WTC11 (cell line): ENCODE data around the gene PTPN12. TPM values are rescaled to one million over a fixed set of nuclear protein-coding genes. Genes with fewer than 3 reads are reported as not detected.
A peak's percentile ranks its signal among the peaks of the same experiment; 100 is the strongest.

Experiments used
- ATAC-seq: fragments of 200-7000 bp; cut with Tn5 transposase; 2 replicates; pipeline ENCODE4 v1.10.0; 2021; ENCODE audit warnings: mild to moderate bottlenecking, moderate library complexity
- CTCF ChIA-PET: fragments of 300-600 bp; sonication (Branson Sonifier 250); formaldehyde crosslinking; loops from one replicate; lab custom pipeline; 2021; ENCODE audit warnings: antibody characterized with exemption; lab: Charles Lee
- POLR2A ChIA-PET: fragments of 350-600 bp; sonication (Branson Sonifier 250); formaldehyde crosslinking; loops from one replicate; lab custom pipeline; 2021; ENCODE audit warnings: antibody characterized with exemption; lab: Charles Lee
- DNase-seq: peaks from one replicate; pipeline ENCODE4 v3.0.0; 2021; ENCODE audit warnings: low spot score
- H3K27ac Mint-ChIP-seq: 2 replicates; pipeline ENCODE4 v1.8.0; 2021; ENCODE audit warnings: mixed read lengths
- H3K27me3 Mint-ChIP-seq: 2 replicates; pipeline ENCODE4 v1.8.0; 2021; ENCODE audit warnings: low read depth, mild to moderate bottlenecking, moderate library complexity, mixed read lengths
- H3K36me3 Mint-ChIP-seq: 2 replicates; pipeline ENCODE4 v1.8.0; 2021; ENCODE audit warnings: mixed read lengths
- H3K4me1 Mint-ChIP-seq: 2 replicates; pipeline ENCODE4 v1.8.0; 2022; ENCODE audit warnings: mixed read lengths
- H3K4me3 Mint-ChIP-seq: 2 replicates; pipeline ENCODE4 v1.8.0; 2021; ENCODE audit warnings: mild to moderate bottlenecking, moderate library complexity, mixed read lengths
- H3K9me3 Mint-ChIP-seq: 2 replicates; pipeline ENCODE4 v1.8.0; 2021; ENCODE audit warnings: mixed read lengths
- ATF2 ChIP-seq: sonication (generic); formaldehyde crosslinking; IDR thresholded peaks from 2 replicates; pipeline ENCODE4 v1.8.1; 2022; ENCODE audit warnings: low read depth, missing genetic modification reagents, borderline replicate concordance
- ATF6 ChIP-seq: sonication (generic); formaldehyde crosslinking; IDR thresholded peaks from 2 replicates; pipeline ENCODE4 v1.8.1; 2023; ENCODE audit warnings: mild to moderate bottlenecking, missing genetic modification reagents
- CBFB ChIP-seq: sonication (generic); formaldehyde crosslinking; IDR thresholded peaks from 2 replicates; pipeline ENCODE4 v1.8.1; 2022; ENCODE audit warnings: mild to moderate bottlenecking, low read depth, missing genetic modification reagents
- CDX4 ChIP-seq: fragments of 250-450 bp; sonication (Bioruptor Pico); IDR thresholded peaks from 2 replicates; pipeline ENCODE4 v1.9.0; 2021; ENCODE audit warnings: moderate library complexity, mild to moderate bottlenecking, inconsistent platforms, borderline replicate concordance
- CREB1 ChIP-seq: sonication (generic); formaldehyde crosslinking; IDR thresholded peaks from 2 replicates; pipeline ENCODE4 v1.8.0; 2023; ENCODE audit warnings: mild to moderate bottlenecking, missing genetic modification reagents
- CTCF ChIP-seq: fragments of 200-600 bp; IDR thresholded peaks from 2 replicates; pipeline ENCODE4 v1.8.0; 2022; ENCODE audit warnings: antibody characterized with exemption
- GABPB1 ChIP-seq: sonication (generic); formaldehyde crosslinking; IDR thresholded peaks from 2 replicates; pipeline ENCODE4 v1.8.1; 2023; ENCODE audit warnings: mild to moderate bottlenecking, missing genetic modification reagents
- GRHL2 ChIP-seq: fragments of 250-450 bp; sonication (Bioruptor Pico); IDR thresholded peaks from 2 replicates; pipeline ENCODE4 v1.8.0; 2022; ENCODE audit warnings: mild to moderate bottlenecking, moderate library complexity; ENCODE audit not compliant: insufficient replicate concordance, severe bottlenecking
- GTF2I ChIP-seq: fragments of 250-450 bp; sonication (Bioruptor Pico); conservative IDR thresholded peaks from 2 replicates; pipeline ENCODE4 v1.4.0; 2021; ENCODE audit warnings: mild to moderate bottlenecking
- JAZF1 ChIP-seq: fragments of 250-450 bp; sonication (Bioruptor Pico); IDR thresholded peaks from 2 replicates; pipeline ENCODE4 v1.9.0; 2021; ENCODE audit warnings: moderate library complexity, mild to moderate bottlenecking, inconsistent platforms
- KAT7 ChIP-seq: sonication (generic); formaldehyde crosslinking; IDR thresholded peaks from 2 replicates; pipeline ENCODE4 v1.8.1; 2023; ENCODE audit warnings: missing genetic modification reagents, mild to moderate bottlenecking, borderline replicate concordance
- NR1H2 ChIP-seq: sonication (generic); formaldehyde crosslinking; IDR thresholded peaks from 2 replicates; pipeline ENCODE4 v1.9.0; 2021; ENCODE audit warnings: mild to moderate bottlenecking, moderate library complexity, missing genetic modification reagents
- NR3C1 ChIP-seq: sonication (generic); formaldehyde crosslinking; conservative IDR thresholded peaks from 2 replicates; pipeline ENCODE4 v1.8.1; 2023; ENCODE audit warnings: low read depth, mild to moderate bottlenecking, missing genetic modification reagents
- PRRX2 ChIP-seq: fragments of 250-450 bp; sonication (Bioruptor Pico); IDR thresholded peaks from 2 replicates; pipeline ENCODE4 v1.8.0; 2021; ENCODE audit warnings: mild to moderate bottlenecking
- SMAD3 ChIP-seq: sonication (generic); formaldehyde crosslinking; IDR thresholded peaks from 2 replicates; pipeline ENCODE4 v1.8.0; 2022; ENCODE audit warnings: missing genetic modification reagents, mild to moderate bottlenecking, borderline replicate concordance
- STAT6 ChIP-seq: sonication (generic); formaldehyde crosslinking; conservative IDR thresholded peaks from 2 replicates; pipeline ENCODE4 v1.8.1; 2023; ENCODE audit warnings: mild to moderate bottlenecking, low read depth, missing genetic modification reagents, moderate library complexity
- TEAD1 ChIP-seq: sonication (generic); formaldehyde crosslinking; IDR thresholded peaks from 2 replicates; pipeline ENCODE4 v1.8.0; 2022; ENCODE audit warnings: mild to moderate bottlenecking, missing genetic modification reagents
- ZBTB21 ChIP-seq: sonication (generic); formaldehyde crosslinking; IDR thresholded peaks from 2 replicates; pipeline ENCODE4 v1.8.1; 2023; ENCODE audit warnings: mild to moderate bottlenecking, missing genetic modification reagents, borderline replicate concordance
- ZBTB43 ChIP-seq: sonication (generic); formaldehyde crosslinking; IDR thresholded peaks from 2 replicates; pipeline ENCODE4 v1.8.1; 2023; ENCODE audit warnings: mild to moderate bottlenecking, missing genetic modification reagents
- ZNF138 ChIP-seq: sonication (generic); formaldehyde crosslinking; conservative IDR thresholded peaks from 2 replicates; pipeline ENCODE4 v1.8.1; 2022; ENCODE audit warnings: mild to moderate bottlenecking, moderate library complexity, missing genetic modification reagents
- ZNF317 ChIP-seq: sonication (generic); formaldehyde crosslinking; IDR thresholded peaks from 2 replicates; pipeline ENCODE4 v1.8.1; 2023; ENCODE audit warnings: low read depth, mild to moderate bottlenecking, moderate library complexity, missing genetic modification reagents, borderline replicate concordance
- ZNF416 ChIP-seq: fragments of 250-450 bp; sonication (Bioruptor Pico); IDR thresholded peaks from 2 replicates; pipeline ENCODE4 v1.9.0; 2021; ENCODE audit warnings: mild to moderate bottlenecking, inconsistent platforms
- ZNF423 ChIP-seq: fragments of 250-450 bp; sonication (Bioruptor Pico); IDR thresholded peaks from 2 replicates; pipeline ENCODE4 v2.1.2; 2022; ENCODE audit warnings: mild to moderate bottlenecking, moderate library complexity
- ZNF425 ChIP-seq: fragments of 250-450 bp; sonication (Bioruptor Pico); conservative IDR thresholded peaks from 2 replicates; pipeline ENCODE4 v1.9.0; 2021; ENCODE audit warnings: mild to moderate bottlenecking
- ZNF671 ChIP-seq: fragments of 250-450 bp; sonication (Bioruptor Pico); IDR thresholded peaks from 2 replicates; pipeline ENCODE4 v1.8.0; 2021; ENCODE audit warnings: mild to moderate bottlenecking
- total RNA-seq: library from RNA; stranded (reverse); gene quantifications from 3 replicates; pipeline ENCODE4 v1.2.3, GENCODE V29; 2021

The PTPN12 gene
- total RNA-seq, 1 experiment from 2014 or later, result 102 TPM

- ChIA-PET POLR2A (no interaction called here), CTCF (interaction anchor here (0.8 kb wide), 1 partner anchor 26 kb away, joined by 4 read pairs; no protein-coding TSS in a partner anchor)
- no peak for DNase-seq
- H3K36me3 Mint-ChIP-seq, result no peaks in the 10 kb centered on the region
- H3K4me1 Mint-ChIP-seq, result no peaks in the 10 kb centered on the region
- H3K4me3 Mint-ChIP-seq, result no peak overlapping the region
- no peak for ATAC-seq
- no peaks in the 10 kb centered on the region for H3K9me3 Mint-ChIP-seq
- TF ChIP-seq NR3C1 (no peak), PRRX2 (CRISPR knock-in tag) (no peak), CREB1 (CRISPR knock-in tag) (no peak), ZBTB21 (CRISPR knock-in tag) (no peak), ZNF317 (CRISPR knock-in tag) (no peak), SMAD3 (CRISPR knock-in tag) (no peak), ZBTB43 (CRISPR knock-in tag) (no peak), ZNF138 (no peak), GABPB1 (CRISPR knock-in tag) (no peak), GTF2I (no peak), ZNF423 (CRISPR knock-in tag) (no peak), JAZF1 (CRISPR knock-in tag) (no peak), NR1H2 (no peak), KAT7 (no peak), ZNF416 (CRISPR knock-in tag) (no peak), ZNF425 (no peak)
- H3K27me3 Mint-ChIP-seq, result no peaks in the 10 kb centered on the region
- peak overlapping the region; percentile 54 for H3K27ac Mint-ChIP-seq
Observed at GRCh38 chr7:77674878-77675277, 137.8 kb downstream of the PTPN12 start.

- ATAC-seq, result no peak
- Mint-ChIP-seq H3K27me3 (no peaks in the 10 kb centered on the region), H3K9me3 (no peaks in the 10 kb centered on the region), H3K4me1 (peaks cover 9% of the 10 kb centered on the region), H3K27ac (no peak overlapping the region; the same call in 1 of the 2 replicates), H3K36me3 (peaks cover 19% of the 10 kb centered on the region), H3K4me3 (no peak overlapping the region)
- DNase-seq, result no peak
- POLR2A ChIA-PET, result no interaction called here
- CTCF ChIA-PET, result interaction anchor here (1.4 kb wide), 1 partner anchor 24 kb away, joined by 4 read pairs; no protein-coding TSS in a partner anchor
- TF ChIP-seq CDX4, result no peak
- TF ChIP-seq STAT6 (CRISPR knock-in tag), result no peak
- no peak for TF ChIP-seq GRHL2 (CRISPR knock-in tag)
- TF ChIP-seq ATF6 (CRISPR knock-in tag), result no peak
- no peak for TF ChIP-seq ATF2 (CRISPR knock-in tag)
- no peak for TF ChIP-seq TEAD1 (CRISPR knock-in tag)
- no peak for TF ChIP-seq ZNF671
- no peak for TF ChIP-seq CBFB (CRISPR knock-in tag)
- TF ChIP-seq CTCF, result no peak
- TF ChIP-seq, all 79 proteins: peak for 0
Observed at GRCh38 chr7:77679608-77680007, 142.5 kb downstream of the PTPN12 start.
